GM18870 (cell line): ENCODE data around the gene DHX30.
"Not testable (repeated sequence)": the region's sequence is repeated elsewhere in the genome, so short reads cannot be mapped to it uniquely, and the experiment has no call there.

ENCODE experiments used
- ATAC-seq: cut with Tn5 transposase; IDR thresholded peaks from one replicate; pipeline ENCODE4 v1.9.1; 2021; ENCODE audit warnings: moderate library complexity; ENCODE audit not compliant: unreplicated experiment

Gene DHX30

DNA sequence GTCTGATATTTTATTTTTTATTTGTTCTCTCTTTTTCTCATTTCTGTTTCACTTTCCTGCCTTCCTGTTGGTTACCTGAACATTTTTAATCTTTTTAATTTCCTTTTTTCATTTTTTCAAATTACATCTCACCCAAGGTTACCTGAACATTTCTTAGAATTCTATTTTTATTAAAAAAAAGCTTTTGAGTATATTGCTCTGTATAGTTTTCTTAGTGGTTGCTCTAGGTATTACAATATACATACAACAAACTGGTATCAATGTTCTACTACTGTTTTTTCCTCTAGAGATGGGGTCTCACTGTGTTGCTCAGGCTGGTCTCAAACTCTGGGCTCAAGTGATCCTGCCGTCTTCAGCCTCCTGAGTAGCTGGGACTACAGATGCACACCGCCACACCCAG is 79.4 kb downstream of the DHX30 start:
- ATAC-seq = no peak

DNA sequence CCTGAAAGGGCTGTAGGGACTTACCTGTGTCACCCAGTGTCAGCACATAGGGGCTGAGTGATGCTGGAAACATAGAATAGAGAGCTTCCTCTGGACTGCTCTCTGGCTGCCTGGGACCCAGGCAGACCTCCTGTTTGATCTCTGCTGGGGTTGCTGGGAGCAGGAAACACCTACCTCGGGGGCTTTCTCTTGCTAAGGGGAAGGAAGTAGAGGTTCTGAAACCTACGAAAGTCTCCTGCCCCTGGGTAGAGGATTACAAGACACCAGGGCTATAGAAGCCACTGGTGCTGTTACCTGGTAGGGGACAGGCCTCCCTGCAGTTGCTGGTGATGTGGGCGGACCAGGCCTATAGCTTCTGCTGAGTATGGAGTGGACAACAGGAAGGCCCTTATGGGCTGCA is 81.7 kb downstream of the DHX30 start:
- no peak for ATAC-seq

DNA sequence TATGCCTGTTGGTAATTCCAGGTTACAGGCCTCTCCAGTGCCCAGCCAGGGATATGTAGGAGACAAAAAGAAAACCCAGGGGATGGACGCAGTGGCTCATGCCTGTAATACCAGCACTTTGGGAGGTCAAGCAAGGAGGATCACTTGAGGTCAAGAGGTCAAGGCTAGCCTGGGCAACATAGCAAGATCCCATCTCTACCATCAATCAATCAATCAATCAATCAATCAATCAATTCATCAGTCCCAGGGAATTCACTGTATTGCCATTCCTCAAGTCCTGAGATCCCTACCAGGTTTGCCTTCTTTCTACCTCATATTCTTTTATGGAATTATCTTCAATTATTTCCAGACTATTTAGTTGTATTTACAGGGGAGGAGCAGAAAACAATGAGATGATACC is 82.2 kb downstream of the DHX30 start:
- ATAC-seq = no peak

DNA sequence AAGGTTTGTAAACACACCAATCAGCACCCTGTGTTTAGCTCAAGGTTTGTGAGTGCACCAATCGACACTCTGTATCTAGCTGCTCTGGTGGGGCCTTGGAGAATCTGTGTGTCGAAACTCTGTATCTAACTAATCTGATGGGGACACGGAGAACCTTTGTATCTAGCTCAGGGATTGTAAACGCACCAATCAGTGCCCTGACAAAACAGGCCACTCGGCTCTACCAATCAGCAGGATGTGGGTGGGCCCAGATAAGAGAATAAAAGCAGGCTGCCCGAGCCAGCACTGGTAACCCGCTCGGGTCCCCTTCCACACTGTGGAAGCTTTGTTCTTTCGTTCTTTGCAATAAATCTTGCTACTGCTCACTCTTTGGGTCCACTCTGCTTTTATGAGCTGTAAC is 85.1 kb downstream of the DHX30 start:
- ATAC-seq = not testable (repeated sequence)

DNA sequence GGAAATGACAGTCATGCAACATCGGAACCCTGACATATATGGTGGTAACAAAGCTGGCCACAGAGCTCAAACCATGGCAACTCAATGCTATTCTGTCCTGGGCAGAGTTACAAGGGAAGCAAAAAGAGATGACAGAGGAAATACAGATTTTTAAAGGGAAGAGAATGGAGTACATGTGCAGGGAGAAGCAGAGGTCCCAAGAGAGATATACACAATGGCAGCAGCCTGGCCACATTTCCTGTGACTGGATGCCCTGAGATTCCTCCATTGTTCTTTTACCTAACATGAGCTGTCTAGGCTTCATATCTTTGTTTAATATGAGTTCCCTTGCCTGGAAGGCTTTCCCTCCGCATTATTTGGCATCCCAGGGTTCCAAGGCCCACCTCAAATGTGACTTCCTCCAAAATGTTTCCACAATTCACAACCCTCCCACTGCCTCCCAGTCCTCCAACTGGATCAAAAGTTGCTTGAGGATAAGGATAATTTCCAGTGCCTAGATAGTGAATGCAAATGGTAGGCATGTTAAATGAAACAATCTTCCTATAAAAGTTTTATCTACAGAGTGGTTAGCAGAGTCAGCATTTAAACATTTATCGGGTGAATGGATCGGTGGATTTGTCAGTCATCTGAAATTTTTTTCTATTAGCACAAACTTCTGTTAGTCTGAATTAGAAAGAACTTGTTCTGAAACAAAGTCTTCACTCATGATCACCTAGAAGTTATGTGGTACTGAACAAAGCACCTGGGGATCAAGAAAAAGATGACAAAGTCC is 86.2 kb downstream of the DHX30 start:
- ATAC-seq = no peak

DNA sequence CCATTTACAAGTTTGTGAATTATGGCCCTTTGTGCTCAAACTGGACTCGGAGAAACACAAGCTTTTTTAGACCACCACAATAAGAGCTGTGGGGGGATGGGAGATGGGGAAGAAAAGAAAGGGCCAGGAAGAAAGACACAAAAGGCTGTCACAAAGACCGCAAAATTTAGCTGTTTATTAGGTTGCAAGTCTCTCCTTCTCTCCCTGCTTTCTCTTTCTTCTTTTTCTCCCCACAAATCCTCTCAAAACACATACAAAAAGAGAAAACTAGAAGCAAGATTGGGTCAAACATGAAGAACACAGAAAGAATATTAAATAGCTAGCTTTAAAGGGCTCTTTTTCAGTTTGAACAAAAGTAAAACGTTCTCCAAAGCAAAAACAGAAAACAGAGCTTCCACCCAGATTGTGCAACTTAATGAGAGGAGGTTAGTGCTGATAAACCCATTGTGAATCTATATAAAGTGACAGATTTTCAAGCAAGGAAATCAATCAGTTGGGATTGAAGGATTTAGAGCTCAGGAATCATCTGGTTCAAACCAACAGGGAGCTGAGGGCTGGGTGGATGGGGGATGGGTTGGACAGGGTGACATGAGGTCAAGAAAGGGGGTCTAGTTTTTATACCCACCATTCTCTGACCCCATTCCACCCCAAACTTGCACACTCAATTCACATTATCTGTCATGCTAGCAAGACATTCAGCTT is 87.3 kb downstream of the DHX30 start:
- ATAC-seq = no peak

DNA sequence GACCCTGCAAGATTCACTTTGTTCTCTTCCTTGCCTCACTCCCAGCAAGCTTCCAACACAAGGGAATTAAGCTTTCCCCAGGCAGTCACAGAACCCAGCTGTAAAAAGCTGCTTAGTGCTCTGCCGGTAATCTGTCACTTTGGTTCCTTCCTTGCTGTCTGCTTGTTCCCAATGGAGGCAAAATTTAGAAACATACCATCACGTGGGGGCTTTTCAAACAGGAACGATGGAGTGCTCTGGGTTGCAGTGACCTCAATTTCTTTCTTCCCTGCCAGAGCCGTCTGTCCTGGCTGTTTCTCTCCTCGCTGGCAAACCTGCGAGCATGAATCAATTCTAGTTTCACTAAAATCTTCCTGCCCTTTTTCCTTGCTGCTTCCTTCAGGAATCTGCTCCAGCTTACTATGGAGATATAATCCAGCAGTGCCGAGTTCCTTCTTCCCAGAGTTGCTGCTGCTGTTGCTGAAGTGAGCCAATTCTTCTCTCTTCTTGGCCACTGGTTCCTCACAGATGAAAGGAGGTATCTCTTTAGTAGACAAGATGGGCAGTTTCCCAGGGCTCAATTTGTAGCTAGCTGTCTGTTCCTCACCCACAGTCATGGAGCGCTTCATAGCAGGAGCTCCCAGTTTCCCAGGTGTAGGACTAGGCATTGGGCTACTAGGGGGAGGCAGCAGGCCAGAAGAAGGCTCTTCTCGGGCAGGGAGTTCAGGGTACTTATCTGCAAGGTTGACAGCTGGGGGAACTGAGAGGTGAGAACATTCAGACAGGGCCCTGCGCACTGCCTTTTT is 88.1 kb downstream of the DHX30 start:
- no peak for ATAC-seq

DNA sequence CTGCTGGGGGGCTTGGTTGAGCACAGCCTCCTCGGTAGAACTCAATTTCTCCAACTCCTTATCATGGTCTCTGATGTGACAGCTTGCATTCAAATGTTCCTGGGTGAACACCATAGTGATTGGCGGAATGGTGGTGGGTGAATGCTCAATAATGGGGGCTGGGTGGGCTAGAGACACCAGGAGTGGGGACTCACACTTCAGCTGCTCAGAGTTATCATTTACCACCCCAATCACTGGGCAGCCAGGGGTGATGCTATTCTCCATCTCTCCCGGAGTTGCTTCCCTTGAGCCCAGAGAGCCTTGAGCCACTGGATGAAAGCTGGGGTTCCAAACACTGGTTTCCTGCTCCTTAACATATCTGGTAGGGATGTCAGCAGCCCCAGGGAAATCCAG is 88.7 kb downstream of the DHX30 start:
- ATAC-seq = no peak

DNA sequence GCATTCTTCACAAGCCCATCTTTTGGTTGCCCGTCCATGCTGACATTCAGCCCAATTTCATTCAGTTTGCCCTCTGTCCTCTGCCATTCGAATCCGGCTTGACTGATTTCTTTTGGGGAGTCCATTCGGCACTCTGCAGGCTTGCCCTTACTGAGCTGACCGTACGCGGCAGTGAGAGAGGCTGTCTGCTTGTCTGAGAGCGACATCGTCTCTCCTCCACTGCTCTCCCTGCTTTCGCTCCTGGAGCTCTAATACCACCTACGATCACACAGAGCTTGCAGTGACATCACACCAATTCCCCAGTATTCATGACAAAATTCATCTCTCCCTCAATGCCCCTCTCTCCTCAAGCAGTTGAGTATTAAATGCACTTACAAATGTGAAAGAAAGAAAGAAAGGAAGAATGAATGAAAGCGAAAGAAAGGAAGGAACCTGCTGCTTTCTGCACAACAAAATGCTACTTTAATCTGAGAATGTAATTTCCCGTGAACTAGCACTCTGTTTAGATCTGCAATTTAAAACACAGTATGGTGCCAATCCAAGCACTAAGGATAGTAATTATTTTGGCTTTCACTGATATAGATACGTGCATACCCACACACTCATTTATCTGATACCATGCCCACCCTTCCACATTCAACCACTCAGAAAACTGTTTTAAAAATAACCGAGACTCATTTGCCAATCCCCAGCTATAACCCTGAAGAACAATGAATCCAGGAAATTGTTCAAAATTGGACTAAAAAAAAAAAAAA is 89.5 kb downstream of the DHX30 start:
- ATAC-seq = no peak

DNA sequence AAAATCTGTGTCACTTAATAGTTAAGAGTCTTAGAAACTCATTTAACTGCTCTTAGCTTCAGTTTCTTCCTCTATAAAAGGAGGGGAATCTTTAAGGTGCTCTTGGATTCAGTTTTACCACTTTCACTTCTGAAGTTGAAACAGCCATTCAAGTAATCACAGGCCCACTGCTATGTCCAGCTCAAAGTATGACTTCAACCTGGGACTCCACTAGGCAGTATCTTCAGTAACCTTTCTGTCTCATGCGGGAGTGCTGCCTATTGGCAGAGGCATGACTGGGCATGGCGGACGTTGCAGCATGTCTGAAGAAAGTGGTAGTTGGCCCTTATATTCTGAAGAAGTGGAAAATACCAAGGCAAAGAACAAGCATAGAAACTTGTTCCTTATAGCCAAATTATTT is 92.3 kb downstream of the DHX30 start:
- ATAC-seq = no peak

DNA sequence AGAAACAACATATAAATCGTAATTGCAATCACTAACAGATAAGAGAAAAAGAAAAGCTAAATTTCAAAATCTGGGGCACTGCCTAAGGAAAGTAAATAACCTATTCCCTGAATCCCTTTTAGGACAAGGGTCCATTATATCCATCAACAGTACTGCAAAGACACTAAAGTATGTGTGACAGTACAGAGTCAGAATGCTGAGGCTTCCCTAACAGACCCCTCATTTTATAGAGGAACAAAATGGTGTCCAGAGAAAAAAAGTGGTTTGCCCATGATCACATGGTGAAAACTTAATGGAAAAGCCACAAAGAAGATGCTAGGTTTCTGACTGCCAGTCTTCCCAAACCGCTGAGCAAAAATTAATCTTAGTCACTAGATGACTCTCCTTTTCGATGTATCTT is 93.8 kb downstream of the DHX30 start:
- no peak for ATAC-seq

DNA sequence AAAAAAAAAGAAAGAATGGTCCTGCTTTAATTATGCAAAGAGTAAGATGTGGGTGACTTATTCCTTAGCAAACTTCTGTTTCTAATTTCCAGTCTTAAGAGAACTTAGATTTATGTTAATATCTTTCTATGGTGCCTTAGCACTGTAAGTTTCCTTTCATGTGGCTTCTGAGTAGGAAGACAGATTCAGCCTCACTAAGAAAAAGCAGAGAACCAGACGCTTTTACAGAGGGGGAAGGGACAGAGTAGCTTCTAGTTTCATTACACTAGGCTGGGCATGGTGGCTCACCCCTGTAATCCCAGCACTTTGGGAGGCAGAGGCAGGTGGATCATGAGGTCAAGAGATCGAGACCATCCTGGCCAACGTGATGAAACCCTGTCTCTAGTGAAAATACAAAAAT is 95.0 kb downstream of the DHX30 start:
- ATAC-seq = no peak

DNA sequence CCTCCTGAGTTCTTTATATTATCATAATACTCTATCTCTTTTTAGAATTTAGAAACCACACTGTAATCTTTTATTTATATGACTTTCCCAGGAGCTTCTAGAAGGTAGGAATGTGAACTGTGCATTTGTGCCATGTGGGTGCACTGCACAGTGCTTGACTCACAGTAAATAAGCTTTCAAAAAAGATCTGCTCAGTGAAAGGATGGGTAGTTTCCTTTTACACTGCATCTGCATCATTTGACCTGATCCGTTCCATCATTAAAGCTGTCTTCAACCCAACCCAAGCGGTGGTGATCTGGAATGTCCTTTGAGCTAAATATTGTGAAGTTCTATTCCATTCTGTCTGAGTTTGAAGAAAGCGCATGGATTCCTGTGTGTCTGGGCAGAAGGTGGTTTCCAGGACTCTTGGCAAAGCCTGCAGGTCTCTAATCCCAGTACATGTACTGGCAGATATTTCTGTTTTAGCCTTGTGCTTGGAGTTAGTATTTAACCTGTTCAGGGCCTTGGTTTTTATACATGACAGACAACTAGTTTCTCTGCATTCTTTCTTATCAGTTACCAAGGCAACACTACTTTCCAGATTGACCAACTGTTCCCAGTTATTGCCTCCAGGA is 96.7 kb downstream of the DHX30 start:
- no peak for ATAC-seq
